Stimulated activated memory B cell treated with anti-CD40 and anti-IgM and Interleukin-4, amounts not matched to agents 10 μg/mL and 1 μg/mL and 100 μg/mL, for 72 hours (primary cell): ENCODE results near the gene AKNA.
"Not testable (repeated sequence)": the region's sequence is repeated elsewhere in the genome, so short reads cannot be mapped to it uniquely, and the experiment has no call there.

Source experiments
- ATAC-seq: fragments of 150-1000 bp; cut with Tn5 transposase; 2 replicates; pipeline ENCODE4 v1.10.0; 2021
- H3K27ac Mint-ChIP-seq: one replicate; pipeline ENCODE4 v1.8.0; 2022; ENCODE audit warnings: mild to moderate bottlenecking, mixed read lengths
- H3K27me3 Mint-ChIP-seq: one replicate; pipeline ENCODE4 v1.8.0; 2022; ENCODE audit warnings: mixed read lengths
- H3K36me3 Mint-ChIP-seq: one replicate; pipeline ENCODE4 v1.8.0; 2022; ENCODE audit warnings: mixed read lengths
- H3K4me1 Mint-ChIP-seq: one replicate; pipeline ENCODE4 v1.8.0; 2022; ENCODE audit warnings: mixed read lengths
- H3K4me3 Mint-ChIP-seq: one replicate; pipeline ENCODE4 v1.8.0; 2022; ENCODE audit warnings: mild to moderate bottlenecking, moderate library complexity, mixed read lengths
- H3K9me3 Mint-ChIP-seq: one replicate; pipeline ENCODE4 v1.8.0; 2022; ENCODE audit warnings: mixed read lengths

Gene AKNA

DNA sequence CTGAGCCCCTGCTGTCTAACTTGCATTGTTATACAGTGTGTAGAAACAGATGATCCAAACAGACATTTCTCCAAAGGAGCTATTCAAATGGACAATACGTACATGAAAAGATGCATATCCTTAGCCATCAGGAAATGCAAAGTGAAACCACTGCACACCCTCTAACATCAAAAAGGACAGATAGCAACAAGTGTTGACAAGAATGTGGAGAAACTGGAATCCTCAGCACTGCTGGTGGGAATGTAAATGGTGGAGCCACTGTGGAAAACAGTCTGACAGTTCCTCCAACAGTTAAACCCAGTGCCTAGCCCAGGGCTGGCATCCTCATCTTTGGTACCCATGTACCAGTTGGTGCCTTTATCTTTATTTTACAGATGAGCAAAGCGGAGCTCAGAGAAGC is 49.6 kb downstream of the AKNA start:
- peaks cover 82% of the 10 kb centered on the region for H3K36me3 Mint-ChIP-seq
- no peak for ATAC-seq
- no peak overlapping the region for H3K4me3 Mint-ChIP-seq
- H3K27ac Mint-ChIP-seq = peak overlapping the region; percentile 61
- peaks cover 52% of the 10 kb centered on the region for H3K4me1 Mint-ChIP-seq
- H3K9me3 Mint-ChIP-seq = peaks cover 2% of the 10 kb centered on the region
- no peaks in the 10 kb centered on the region for H3K27me3 Mint-ChIP-seq

DNA sequence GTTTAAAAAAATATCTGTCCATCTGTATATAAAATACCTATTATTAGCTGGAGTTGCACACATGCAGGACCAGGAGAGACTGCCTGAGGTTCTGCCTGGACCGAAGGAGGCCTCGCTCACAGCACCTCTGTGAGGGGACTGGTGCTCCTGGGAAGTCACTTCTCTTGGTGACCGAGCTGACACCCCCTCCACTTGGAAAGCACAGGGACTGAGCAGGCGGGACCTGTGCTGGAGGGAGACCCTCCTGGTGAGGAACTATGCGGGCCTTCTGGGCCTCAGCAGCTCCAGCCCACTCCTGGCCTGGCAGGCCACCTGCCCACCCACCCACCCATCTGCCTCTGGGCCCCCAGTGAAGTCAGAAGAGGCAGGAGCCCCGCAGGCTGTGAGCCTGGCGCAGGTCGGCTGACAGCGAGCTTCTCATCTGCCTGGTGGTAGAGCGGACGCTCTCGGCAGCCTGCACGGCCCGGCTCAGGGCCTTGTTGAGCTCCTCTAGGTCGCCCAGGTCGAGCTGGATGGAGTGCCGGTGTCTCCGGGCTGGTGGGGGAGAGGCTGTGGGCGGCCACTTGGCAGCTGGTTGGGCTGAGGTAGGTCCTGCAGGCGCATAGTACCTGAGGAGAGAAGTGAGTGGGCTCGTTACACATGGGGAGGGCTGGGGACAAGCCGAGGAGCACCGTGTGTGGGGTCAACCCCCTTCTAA is 50.9 kb downstream of the AKNA start:
- no peak overlapping the region for H3K27ac Mint-ChIP-seq
- peaks cover 73% of the 10 kb centered on the region for H3K36me3 Mint-ChIP-seq
- peaks cover 2% of the 10 kb centered on the region for H3K9me3 Mint-ChIP-seq
- H3K27me3 Mint-ChIP-seq = no peaks in the 10 kb centered on the region
- H3K4me3 Mint-ChIP-seq = no peak overlapping the region
- H3K4me1 Mint-ChIP-seq = peaks cover 54% of the 10 kb centered on the region
- ATAC-seq = no peak

DNA sequence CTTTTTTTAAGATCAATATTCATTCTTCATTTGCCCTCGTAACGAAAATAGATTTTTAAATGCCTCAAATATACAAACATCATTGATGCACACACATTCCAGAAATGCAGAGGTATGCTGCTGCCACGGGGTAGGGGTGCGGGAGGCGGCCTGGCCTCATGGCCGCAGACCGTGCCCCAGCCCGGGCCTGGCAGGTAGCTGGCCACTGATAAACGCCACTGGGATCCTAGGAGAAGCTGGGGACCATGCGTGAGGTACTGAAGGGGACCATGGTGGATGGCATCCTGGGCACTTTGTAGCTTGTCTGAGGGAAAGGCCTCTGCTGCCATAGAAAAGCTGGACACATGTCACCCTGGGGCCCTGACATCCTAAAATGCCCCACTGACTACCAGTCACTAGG is 51.6 kb downstream of the AKNA start:
- Mint-ChIP-seq H3K27me3 (no peaks in the 10 kb centered on the region), H3K36me3 (peaks cover 66% of the 10 kb centered on the region), H3K4me3 (no peak overlapping the region), H3K27ac (no peak overlapping the region), H3K4me1 (peaks cover 54% of the 10 kb centered on the region), H3K9me3 (peaks cover 2% of the 10 kb centered on the region)
- no peak for ATAC-seq

DNA sequence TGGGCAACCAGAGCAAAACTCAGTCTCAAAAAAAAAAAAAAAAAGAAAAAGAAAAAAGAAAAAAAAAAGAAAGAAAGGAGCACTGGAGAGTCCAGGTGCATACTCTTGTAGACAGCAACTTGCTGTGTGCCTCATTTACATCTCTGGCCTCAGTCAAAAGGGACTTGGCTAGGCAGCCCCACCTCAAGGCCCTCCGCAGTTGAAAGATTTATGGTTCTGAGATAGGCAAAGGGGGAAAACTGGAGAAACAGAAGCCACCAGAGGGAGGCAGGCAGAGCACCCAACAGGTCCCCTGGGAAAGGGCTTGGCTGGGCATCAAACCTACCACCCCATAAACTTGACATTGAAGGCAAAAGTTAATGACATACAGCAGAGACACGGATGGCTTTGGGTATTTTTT is 52.0 kb downstream of the AKNA start:
- Mint-ChIP-seq H3K36me3 (peaks cover 62% of the 10 kb centered on the region), H3K4me3 (no peak overlapping the region), H3K9me3 (peaks cover 2% of the 10 kb centered on the region), H3K4me1 (peaks cover 54% of the 10 kb centered on the region), H3K27ac (no peak overlapping the region), H3K27me3 (no peaks in the 10 kb centered on the region)
- ATAC-seq = no peak

DNA sequence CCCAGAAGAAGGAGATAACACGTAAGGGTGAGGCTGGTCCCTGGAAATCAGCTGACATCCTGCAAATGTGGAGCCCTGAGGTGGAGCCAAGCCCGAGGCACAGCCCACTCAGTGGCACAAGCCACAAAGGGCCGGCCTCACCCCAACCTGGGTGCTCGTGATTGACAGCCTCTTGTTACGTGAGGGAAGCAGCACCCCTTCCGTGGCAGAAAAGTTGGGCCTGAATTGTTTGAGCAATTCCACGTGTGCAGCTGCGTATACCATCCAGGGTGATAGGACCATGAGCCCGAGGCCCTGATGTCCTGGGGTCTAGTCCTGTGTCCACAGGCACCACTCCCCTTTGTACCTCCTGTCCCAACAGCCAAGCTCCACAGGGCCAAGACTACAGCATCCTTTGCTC is 53.3 kb downstream of the AKNA start:
- no peak for ATAC-seq

DNA sequence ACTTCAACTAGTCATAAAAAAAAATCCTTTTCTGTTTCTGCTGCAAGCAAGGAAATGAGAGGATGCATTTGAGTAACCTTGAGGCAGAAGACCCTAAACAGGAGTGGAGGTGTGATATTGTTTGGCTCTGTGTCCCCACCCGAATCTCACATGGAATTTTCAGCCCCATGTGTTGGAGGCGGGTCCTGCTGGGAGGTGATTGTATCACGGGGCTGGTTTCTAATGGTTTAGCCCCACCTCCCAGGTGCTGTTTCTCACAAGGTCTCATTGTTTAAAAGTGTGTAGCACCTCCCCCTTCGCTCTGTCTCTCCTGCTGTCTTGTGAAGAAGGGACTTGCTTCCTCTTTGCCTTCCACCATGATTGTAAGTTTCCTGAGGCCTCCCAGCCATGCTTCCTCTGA is 54.1 kb downstream of the AKNA start:
- H3K27me3 Mint-ChIP-seq, H3K4me3 Mint-ChIP-seq, H3K9me3 Mint-ChIP-seq, ATAC-seq, H3K27ac Mint-ChIP-seq: not testable (repeated sequence)
- H3K36me3 Mint-ChIP-seq = peaks cover 42% of the 10 kb centered on the region
- H3K4me1 Mint-ChIP-seq = peaks cover 37% of the 10 kb centered on the region

More for the DNA sequence above, 53.3 kb downstream of the AKNA start:
- H3K9me3 Mint-ChIP-seq = peaks cover 2% of the 10 kb centered on the region
- peaks cover 44% of the 10 kb centered on the region for H3K4me1 Mint-ChIP-seq
- H3K27me3 Mint-ChIP-seq = no peaks in the 10 kb centered on the region
- H3K4me3 Mint-ChIP-seq = no peak overlapping the region
- no peak overlapping the region for H3K27ac Mint-ChIP-seq
- peaks cover 50% of the 10 kb centered on the region for H3K36me3 Mint-ChIP-seq

DNA sequence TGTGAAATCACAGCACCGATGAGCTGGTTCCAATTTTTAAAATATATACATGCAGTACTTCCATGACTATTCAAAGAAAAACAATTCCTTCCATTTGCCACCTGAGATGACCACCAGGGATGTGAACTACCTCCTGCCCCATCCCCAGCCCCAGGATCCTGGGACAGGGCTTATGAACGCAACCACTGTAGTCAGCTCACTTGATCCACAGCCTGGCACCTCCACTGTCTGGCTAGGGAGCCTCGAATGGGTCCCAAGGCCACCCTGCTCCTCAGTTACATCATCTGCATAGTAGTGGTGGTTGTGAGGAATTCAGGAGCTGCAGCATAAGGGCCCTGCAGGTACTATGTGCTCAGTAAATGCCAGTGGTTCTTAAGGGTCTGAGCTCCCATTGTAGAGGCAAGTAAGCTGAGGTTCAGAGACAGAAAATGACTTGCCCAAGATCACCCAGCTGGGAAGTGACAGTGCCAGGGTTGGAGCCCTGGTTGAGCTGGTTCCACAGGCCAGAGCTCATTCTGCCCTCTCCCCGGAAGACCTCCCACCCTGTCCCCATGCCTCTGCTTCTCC is 55.2 kb downstream of the AKNA start:
- peaks cover 31% of the 10 kb centered on the region for H3K36me3 Mint-ChIP-seq
- peak; percentile 40 for ATAC-seq
- H3K4me1 Mint-ChIP-seq = peaks cover 34% of the 10 kb centered on the region
- H3K4me3 Mint-ChIP-seq, H3K27me3 Mint-ChIP-seq, H3K9me3 Mint-ChIP-seq, H3K27ac Mint-ChIP-seq: not testable (repeated sequence)

DNA sequence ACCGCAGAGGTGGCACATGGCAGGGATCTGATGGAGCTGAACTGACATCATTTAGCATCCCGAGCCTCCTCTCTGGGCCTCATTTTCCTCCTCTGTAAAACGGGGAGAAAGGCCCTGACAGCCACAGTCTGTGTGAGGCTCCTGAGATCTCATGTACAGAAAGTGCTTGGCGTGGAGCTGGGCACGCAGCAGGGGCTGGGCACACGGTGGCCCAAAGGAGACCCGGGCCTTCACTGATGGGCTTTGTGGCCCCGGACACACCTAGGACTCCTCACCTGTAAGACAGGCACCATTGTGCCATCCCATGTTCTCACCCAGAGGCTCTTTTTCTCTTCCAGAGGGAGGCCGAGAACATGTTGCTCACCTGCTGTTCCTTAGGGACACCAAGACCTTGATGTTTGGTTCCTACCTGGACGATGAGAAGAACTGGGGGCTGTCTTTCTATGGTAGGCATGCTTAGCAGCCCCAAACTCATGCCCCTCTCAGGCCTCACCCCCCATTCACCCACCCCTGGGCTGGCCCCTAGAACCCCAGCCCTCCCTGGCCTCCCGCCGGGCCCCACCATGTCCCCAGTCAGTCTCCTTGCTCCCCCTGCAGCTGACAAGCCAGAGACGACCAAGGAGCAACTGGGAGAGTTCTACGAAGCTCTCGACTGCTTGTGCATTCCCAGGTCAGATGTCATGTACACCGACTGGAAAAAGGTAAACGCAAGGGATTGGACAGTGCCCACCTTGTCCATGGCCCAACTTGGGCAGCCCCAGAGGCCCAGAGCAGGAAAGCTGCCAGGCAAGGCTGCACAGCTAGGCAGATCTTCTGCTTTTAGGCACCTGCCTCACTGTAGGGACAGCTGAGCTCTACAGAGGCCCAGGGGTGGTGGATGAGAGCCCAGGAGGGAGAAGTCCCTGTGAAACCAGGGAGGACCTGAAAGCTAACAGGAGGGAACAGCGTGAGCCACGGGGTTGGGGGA is 56.3 kb downstream of the AKNA start:
- H3K27me3 Mint-ChIP-seq, H3K4me3 Mint-ChIP-seq, H3K27ac Mint-ChIP-seq, H3K9me3 Mint-ChIP-seq: not testable (repeated sequence)
- ATAC-seq = peak; percentile 44
- peaks cover 23% of the 10 kb centered on the region for H3K36me3 Mint-ChIP-seq
- H3K4me1 Mint-ChIP-seq = peaks cover 27% of the 10 kb centered on the region

DNA sequence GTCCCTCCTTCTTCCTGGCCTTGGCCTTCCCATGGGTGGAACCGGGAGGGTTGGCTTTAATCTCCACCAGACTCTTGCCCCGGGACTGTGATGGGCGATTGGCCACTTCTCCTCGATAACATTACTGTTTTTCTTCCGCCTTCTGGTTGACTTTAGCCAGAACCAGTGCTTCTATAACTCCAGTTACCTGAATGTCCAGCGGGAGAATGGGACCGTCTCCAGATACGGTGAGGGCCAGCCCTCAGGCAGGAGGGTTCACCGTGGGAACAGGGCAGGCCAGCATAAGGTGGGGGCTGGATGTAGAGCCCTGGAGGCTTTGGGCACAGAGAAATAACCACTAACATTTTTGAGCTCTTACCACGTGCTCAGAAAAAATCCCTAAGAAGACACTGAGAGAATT is 57.1 kb downstream of the AKNA start:
- no peak for ATAC-seq

DNA sequence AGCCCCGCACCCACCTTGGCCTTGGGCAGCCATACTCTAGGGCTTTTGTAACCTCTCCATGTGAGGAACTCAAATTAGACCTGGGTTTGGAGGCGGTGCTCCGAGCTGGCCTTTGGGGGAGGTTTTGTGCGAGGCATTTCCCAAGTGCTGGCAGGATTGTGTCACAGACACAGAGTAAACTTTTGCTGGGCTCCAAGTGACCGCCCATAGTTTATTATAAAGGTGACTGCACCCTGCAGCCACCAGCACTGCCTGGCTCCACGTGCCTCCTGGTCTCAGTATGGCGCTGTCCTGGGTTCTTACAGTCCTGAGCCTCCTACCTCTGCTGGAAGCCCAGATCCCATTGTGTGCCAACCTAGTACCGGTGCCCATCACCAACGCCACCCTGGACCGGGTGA is 58.2 kb downstream of the AKNA start, which contains the start of gene ORM2:
ORM2 (plus strand) TSS at position 245 of the 398 bp plus-strand sequence; CDS start at position 281, 36 bp downstream.
- H3K27me3 Mint-ChIP-seq, H3K27ac Mint-ChIP-seq, H3K9me3 Mint-ChIP-seq, ATAC-seq, H3K4me3 Mint-ChIP-seq, H3K36me3 Mint-ChIP-seq: not testable (repeated sequence)
- H3K4me1 Mint-ChIP-seq = peaks cover 23% of the 10 kb centered on the region

More for the DNA sequence above, 57.1 kb downstream of the AKNA start:
- Mint-ChIP-seq H3K9me3 (peaks cover 2% of the 10 kb centered on the region), H3K4me3 (no peak overlapping the region), H3K27ac (no peak overlapping the region), H3K4me1 (peaks cover 23% of the 10 kb centered on the region), H3K36me3 (peaks cover 14% of the 10 kb centered on the region), H3K27me3 (no peaks in the 10 kb centered on the region)

DNA sequence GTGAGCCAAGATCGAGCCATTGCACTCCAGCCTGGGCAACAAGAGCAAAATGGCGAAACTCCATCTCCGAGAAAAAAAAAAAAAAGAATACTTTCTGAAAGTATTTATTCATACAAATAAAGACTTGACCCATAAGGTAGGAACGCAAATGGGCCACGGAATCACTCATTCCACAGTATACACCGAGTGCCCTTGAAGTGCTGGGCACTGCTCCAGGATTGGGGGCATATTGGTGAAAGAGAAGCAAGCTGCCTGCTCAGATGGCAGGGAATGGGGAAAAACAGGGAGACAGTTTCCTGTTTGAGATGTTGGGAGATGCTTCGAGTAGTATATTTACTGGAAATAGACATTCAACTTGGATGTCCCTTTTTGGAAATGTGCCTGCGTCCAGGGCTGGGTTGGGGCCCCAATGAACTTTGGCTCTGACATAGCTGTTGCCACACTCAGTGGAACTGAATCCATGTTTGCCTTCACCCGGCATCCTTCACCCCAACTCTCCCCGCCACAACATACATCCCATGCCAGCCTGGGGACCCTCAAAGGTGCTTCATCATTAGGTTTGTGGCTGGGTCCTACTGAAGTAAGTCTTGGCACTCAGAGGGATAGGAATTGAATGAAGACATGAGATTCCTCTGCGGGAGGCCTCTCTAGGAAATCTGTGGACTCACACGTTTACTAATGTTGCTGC is 58.7 kb downstream of the AKNA start:
- H3K36me3 Mint-ChIP-seq, ATAC-seq, H3K27me3 Mint-ChIP-seq, H3K4me3 Mint-ChIP-seq, H3K9me3 Mint-ChIP-seq, H3K27ac Mint-ChIP-seq: not testable (repeated sequence)
- peaks cover 23% of the 10 kb centered on the region for H3K4me1 Mint-ChIP-seq

DNA sequence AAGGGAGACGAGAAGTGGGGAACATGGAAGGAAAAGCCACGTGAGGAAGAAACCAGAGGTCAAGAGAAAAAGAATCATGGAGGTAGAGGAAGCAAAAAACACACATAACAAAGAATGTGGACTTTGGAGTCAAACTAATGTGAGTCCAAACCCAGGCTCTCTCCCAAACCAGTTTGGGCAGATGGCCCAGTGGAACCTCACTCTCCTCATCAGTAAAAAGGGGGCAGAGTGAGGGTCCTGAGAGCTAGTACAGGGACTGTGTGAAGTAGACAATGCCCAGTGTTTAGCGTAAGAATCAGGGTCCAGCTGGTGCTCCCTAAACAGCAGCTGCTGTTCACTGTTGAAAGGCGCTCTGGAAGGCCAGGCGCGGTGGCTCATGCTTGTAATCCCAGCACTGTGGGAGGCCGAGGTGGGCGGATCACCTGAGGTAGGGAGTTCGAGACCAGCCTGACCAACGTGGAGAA is 59.4 kb downstream of the AKNA start:
- not testable (repeated sequence) for H3K27me3 Mint-ChIP-seq, H3K4me3 Mint-ChIP-seq, H3K36me3 Mint-ChIP-seq, H3K27ac Mint-ChIP-seq, H3K9me3 Mint-ChIP-seq, ATAC-seq
- H3K4me1 Mint-ChIP-seq = peaks cover 23% of the 10 kb centered on the region

DNA sequence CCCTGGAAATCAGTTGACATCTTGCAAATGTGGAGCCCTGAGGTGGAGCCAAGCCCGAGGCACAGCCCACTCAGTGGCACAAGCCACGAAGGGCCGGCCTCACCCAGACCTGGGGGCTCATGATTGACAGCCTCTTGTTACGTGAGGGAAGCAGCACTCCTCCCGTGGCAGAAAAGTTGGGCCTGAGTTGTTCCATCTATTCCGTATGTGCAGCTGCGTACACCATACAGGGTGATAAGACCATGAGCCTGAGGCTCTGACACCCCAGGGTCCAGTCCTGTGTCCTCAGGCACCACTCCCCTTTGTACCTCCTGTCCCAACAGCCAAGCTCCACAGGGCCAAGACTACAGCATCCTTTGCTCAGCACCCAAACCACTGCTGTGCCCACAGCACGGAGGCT is 60.0 kb downstream of the AKNA start:
- H3K9me3 Mint-ChIP-seq = no peaks in the 10 kb centered on the region
- H3K27me3 Mint-ChIP-seq = no peaks in the 10 kb centered on the region
- H3K27ac Mint-ChIP-seq = no peak overlapping the region
- no peak for ATAC-seq
- no peaks in the 10 kb centered on the region for H3K36me3 Mint-ChIP-seq
- H3K4me1 Mint-ChIP-seq = peaks cover 23% of the 10 kb centered on the region
- H3K4me3 Mint-ChIP-seq = no peak overlapping the region

DNA sequence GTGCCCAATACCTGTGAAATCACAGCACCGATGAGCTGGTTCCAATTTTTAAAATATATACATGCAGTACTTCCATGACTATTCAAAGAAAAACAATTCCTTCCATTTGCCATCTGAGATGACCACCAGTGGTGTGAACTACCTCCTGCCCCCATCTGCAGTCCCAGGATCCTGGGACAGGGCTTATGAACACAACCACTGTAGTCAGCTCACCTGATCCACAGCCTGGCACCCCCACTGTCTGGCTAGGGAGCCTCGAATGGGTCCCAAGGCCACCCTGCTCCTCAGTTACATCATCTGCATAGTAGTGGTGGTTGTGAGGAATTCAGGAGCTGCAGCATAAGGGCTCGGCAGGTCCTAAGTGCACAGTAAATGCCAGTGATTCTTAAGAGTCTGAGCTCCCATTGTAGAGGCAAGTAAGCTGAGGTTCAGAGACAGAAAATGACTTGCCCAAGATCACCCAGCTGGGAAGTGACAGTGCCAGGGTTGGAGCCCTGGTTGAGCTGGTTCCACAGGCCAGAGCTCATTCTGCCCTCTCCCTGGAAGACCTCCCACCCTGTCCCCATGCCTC is 62.0 kb downstream of the AKNA start:
- not testable (repeated sequence) for H3K27ac Mint-ChIP-seq, H3K4me1 Mint-ChIP-seq, H3K27me3 Mint-ChIP-seq, H3K9me3 Mint-ChIP-seq, H3K4me3 Mint-ChIP-seq, ATAC-seq, H3K36me3 Mint-ChIP-seq

DNA sequence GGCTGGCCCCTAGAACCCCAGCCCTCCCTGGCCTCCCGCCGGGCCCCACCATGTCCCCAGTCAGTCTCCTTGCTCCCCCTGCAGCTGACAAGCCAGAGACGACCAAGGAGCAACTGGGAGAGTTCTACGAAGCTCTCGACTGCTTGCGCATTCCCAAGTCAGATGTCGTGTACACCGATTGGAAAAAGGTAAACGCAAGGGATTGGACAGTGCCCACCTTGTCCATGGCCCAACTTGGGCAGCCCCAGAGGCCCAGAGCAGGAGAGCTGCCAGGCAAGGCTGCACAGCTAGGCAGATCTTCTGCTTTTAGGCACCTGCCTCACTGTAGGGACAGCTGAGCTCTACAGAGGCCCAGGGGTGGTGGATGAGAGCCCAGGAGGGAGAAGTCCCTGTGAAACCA is 62.8 kb downstream of the AKNA start:
- not testable (repeated sequence) for H3K4me1 Mint-ChIP-seq, H3K36me3 Mint-ChIP-seq, ATAC-seq, H3K27me3 Mint-ChIP-seq, H3K4me3 Mint-ChIP-seq, H3K27ac Mint-ChIP-seq, H3K9me3 Mint-ChIP-seq
